BLaER1 treated with 17β-estradiol and CSF1 and Interleukin-3, amounts not matched to agents 10 nM and 100 nM (cell line): Measurements from ENCODE around the gene PRR20G.
"Not testable (repeated sequence)": the region's sequence is repeated elsewhere in the genome, so short reads cannot be mapped to it uniquely, and the experiment has no call there.

Source experiments
- H3K27ac ChIP-seq, 11 experiments: shearing (Covaris generic); formaldehyde crosslinking; 2 replicates each; pipeline ENCODE4 v1.8.1; 2022
- H3K27me3 ChIP-seq, 11 experiments: shearing (Covaris generic); formaldehyde crosslinking; 2 replicates each; pipeline ENCODE4 v1.8.1; 2022
- H3K36me3 ChIP-seq, 11 experiments: shearing (Covaris generic); formaldehyde crosslinking; 2 replicates each; pipeline ENCODE4 v1.8.1; 2022
- H3K4me1 ChIP-seq, 10 experiments: shearing (Covaris generic); formaldehyde crosslinking; 2 replicates each; pipeline ENCODE4 v1.8.1; 2022
- H3K4me2 ChIP-seq, 11 experiments: shearing (Covaris generic); formaldehyde crosslinking; 2 replicates each; pipeline ENCODE4 v1.8.1; 2022
- H3K4me3 ChIP-seq, 10 experiments: shearing (Covaris generic); formaldehyde crosslinking; 2 replicates each; pipeline ENCODE4 v1.8.1; 2022
- H3K9ac ChIP-seq, 11 experiments: shearing (Covaris generic); formaldehyde crosslinking; 2 replicates each; pipeline ENCODE4 v1.8.1; 2022
- H3K9me3 ChIP-seq, 11 experiments: shearing (Covaris generic); formaldehyde crosslinking; replicated peaks in 1 of 11; 2 replicates each; pipeline ENCODE4 v1.8.1; 2022
- H4K20me1 ChIP-seq, 11 experiments: shearing (Covaris generic); formaldehyde crosslinking; 2 replicates each; pipeline ENCODE4 v1.8.1; 2022
- Cebpa-rat ChIP-seq, 11 experiments: shearing (Covaris generic); IDR thresholded peaks; 2 replicates each; pipeline ENCODE4 v1.8.1; 2022

PRR20G gene

DNA sequence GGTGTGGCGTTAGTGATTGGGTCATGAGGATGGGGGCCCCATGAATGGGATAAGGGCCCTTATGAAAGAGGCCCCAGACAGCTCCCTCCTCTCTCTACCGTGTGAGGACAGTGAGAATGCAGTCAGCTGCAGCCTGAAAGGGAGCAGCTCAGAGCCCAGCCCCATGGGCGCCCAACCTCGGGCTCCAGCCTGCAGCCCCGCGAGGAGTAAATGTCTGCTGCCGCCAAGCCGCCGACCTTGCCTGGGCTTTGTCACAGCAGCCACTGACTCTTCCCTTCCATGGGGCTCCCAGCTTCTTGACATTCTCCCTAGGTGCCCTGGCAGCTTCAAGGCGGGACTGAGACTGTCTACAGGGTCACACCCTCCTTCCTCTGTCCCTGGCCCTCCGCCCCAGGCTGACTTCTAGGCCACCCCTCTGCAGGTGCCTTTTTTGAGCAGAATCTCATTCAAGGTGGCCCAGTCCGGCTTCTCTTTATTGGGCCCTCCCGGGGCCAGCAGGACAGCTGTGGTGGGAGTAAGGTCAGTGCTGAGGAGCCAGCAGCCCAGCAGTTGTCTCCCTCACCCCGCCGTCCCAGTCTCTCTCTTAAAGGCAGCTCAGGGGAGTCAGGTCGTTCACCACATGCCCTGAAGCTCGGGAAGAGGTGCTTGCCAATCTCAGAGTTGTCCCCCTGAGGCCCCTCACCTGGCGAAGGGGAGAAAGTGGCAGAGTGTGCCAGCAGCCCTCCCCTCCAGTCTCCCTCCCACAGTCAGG, 18.7 kb upstream of the PRR20G start:
- Histone ChIP-seq H3K9me3 (peaks cover 0 to 12% (median 4%) of the 10 kb centered on the region in 11 experiments; a peak in 5 of 22 replicates), H3K4me2 (peak overlapping the region; percentile 5 to 93 (median 66); a peak in 17 of 22 replicates), H3K4me1 (peaks cover 8 to 49% (median 19%) of the 10 kb centered on the region in 10 experiments; a peak in 19 of 20 replicates), H3K27ac (peak overlapping the region in 8 of 11 experiments; percentile 0 to 73 (median 40); a peak in 9 of 22 replicates), H3K9ac (peak overlapping the region in 2 of 11 experiments; percentile 20 to 59; a peak in 4 of 22 replicates), H3K27me3 (no peaks in the 10 kb centered on the region), H4K20me1 (no peaks in the 10 kb centered on the region), H3K36me3 (no peaks in the 10 kb centered on the region), H3K4me3 (0 out of 20 replicates have a peak overlapping the region, but pooled peaks of 1 of the 10 experiments have one; percentile 24)
- TF ChIP-seq Cebpa-rat (IDR thresholded peaks at IDR 0.05) = no peak

DNA sequence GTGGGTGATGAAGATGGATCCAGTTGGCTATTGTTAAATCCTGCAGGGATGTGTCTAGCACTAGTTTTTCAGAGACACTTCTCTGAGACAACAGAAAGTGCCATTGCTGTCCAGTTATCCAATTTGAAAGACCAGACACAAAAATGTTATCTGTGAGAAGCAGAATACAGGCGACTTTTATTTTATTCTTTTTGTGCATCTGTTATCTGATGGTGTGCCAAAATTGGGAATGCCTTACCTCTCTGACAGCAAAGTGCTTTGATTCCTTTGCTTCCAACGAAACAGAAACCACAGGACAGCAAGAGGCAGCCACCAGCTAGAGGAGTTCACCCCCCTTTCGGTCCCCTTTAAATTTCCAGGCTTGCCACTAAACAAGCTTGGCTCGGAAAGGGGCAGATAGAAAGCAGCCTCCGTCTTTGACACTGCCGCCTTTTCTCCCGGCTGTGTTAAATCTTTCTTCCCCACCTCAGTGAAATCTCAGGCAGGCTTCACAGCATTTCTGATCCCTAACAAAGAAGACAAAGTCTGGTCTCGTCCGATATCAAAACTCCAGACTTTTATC, 17.7 kb upstream of the PRR20G start:
- Histone ChIP-seq H3K36me3 (no peaks in the 10 kb centered on the region), H4K20me1 (no peaks in the 10 kb centered on the region), H3K4me1 (peaks cover 8 to 58% (median 19%) of the 10 kb centered on the region in 10 experiments; a peak in 19 of 20 replicates), H3K9ac (no peak overlapping the region), H3K4me2 (peak overlapping the region in 3 of 11 experiments; percentile 81 to 93 (median 82); a peak in 6 of 22 replicates), H3K27me3 (no peaks in the 10 kb centered on the region), H3K9me3 (peaks cover 0 to 12% (median 4%) of the 10 kb centered on the region in 11 experiments; a peak in 5 of 22 replicates), H3K27ac (peak overlapping the region in 1 of 11 experiments; percentile 73; a peak in 1 of 22 replicates), H3K4me3 (no peak overlapping the region)
- TF ChIP-seq Cebpa-rat (IDR thresholded peaks at IDR 0.05) = no peak

DNA sequence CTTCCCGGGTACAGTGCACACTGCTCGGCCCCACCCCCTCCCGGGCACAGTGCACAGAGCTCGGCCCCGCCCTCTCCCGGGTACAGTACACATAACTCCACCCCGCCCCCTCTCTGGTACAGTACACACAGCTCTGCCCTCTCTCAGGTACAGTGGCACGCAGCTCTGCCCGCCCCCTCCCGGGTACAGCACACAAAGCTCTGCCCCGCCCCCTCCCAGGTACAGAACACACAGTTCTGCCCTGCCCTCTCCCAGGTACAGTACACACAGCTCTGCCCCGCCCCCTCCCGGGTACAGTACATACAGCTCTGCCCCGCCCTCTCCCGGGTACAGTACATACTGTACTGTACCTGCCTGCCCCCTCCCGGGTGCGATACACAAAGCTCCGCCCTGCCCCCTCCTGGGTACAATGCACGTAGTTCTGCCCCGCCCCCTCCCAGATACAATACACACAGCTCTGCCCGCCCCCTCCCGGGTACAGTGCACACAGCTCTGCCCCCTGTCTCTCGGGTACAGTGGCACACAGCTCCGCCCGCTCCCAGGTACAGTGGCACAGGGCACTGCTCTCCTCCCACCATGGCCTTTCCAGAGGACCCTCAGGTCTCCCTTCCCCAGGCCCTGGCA, 16.4 kb upstream of the PRR20G start:
- Histone ChIP-seq H3K4me3 (no peak overlapping the region), H3K4me2 (peak overlapping the region in 3 of 11 experiments; percentile 10 to 81 (median 42); a peak in 3 of 22 replicates), H3K9ac (no peak overlapping the region), H3K36me3 (no peaks in the 10 kb centered on the region), H4K20me1 (no peaks in the 10 kb centered on the region), H3K4me1 (peaks cover 8 to 69% (median 21%) of the 10 kb centered on the region in 10 experiments; a peak in 19 of 20 replicates), H3K9me3 (peaks cover 0 to 9% (median 4%) of the 10 kb centered on the region in 11 experiments; a peak in 5 of 22 replicates), H3K27me3 (no peaks in the 10 kb centered on the region), H3K27ac (no peak overlapping the region)
- TF ChIP-seq Cebpa-rat (IDR thresholded peaks at IDR 0.05) = no peak

DNA sequence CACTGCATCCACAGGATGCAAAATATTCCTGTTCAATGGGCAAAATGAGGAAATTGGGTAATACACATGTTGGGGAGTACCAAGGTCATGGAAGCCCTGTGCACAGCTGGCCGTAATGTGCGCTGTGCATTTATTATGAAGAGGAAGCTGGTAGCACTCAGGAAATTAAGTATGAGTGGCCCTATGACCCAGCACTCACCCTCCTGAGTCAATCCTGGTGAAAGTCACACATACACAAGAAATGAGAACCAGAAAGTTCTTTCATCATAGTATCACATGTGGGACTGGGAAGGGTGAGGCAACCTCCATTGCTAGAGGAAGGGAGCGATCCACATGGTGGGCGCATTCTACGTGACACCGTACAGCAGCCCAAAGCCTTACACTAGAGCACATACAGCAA, 11.4 kb upstream of the PRR20G start:
- TF ChIP-seq Cebpa-rat (IDR thresholded peaks at IDR 0.05) = peak in 4 of 11 experiments; percentile 23 to 53 (median 52); a peak in 3 of 22 replicates

DNA sequence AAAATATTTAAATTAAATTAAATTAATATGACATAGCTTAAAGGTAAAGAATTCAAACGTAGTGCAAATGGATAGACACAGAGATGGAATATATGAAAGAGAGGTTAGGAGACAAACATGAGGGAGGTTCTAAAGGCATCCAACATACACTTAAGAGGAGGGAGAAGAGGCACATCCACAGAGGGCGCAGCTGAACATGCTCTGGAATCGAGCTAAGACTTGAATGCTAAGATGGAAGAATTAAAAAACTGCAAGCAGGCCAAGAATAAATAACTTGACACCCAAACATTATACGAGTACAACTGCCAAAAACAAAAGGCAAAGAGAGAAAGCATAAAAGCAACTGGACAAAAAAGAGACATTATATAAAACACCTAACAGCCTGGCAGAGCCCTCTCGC, 9.1 kb upstream of the PRR20G start:
- H3K9me3 ChIP-seq = peaks cover 0 to 4% (median 0%) of the 10 kb centered on the region in 11 experiments; a peak in 1 of 22 replicates
- no peak overlapping the region for H3K27ac ChIP-seq
- no peaks in the 10 kb centered on the region for H4K20me1 ChIP-seq
- no peaks in the 10 kb centered on the region for H3K27me3 ChIP-seq
- H3K9ac ChIP-seq = no peak overlapping the region
- no peaks in the 10 kb centered on the region for H3K36me3 ChIP-seq
- H3K4me3 ChIP-seq = no peak overlapping the region
- peaks cover 0 to 56% (median 6%) of the 10 kb centered on the region in 10 experiments; a peak in 9 of 20 replicates for H3K4me1 ChIP-seq
- peak overlapping the region in 2 of 11 experiments; percentile 14 to 83; a peak in 2 of 22 replicates for H3K4me2 ChIP-seq
- no peak for TF ChIP-seq Cebpa-rat (IDR thresholded peaks at IDR 0.05)

More for the DNA sequence above, 11.4 kb upstream of the PRR20G start:
- Histone ChIP-seq H3K9me3 (no peaks in the 10 kb centered on the region), H3K9ac (peak overlapping the region in 2 of 11 experiments; percentile 31 to 34; a peak in 3 of 22 replicates), H3K36me3 (no peaks in the 10 kb centered on the region), H3K27ac (peak overlapping the region in 4 of 11 experiments; percentile 60 to 78 (median 68); a peak in 8 of 22 replicates), H3K4me3 (no peak overlapping the region), H4K20me1 (no peaks in the 10 kb centered on the region), H3K4me2 (peak overlapping the region in 6 of 11 experiments; percentile 6 to 86 (median 55); a peak in 10 of 22 replicates), H3K4me1 (peaks cover 0 to 56% (median 6%) of the 10 kb centered on the region in 10 experiments; a peak in 9 of 20 replicates), H3K27me3 (no peaks in the 10 kb centered on the region)

DNA sequence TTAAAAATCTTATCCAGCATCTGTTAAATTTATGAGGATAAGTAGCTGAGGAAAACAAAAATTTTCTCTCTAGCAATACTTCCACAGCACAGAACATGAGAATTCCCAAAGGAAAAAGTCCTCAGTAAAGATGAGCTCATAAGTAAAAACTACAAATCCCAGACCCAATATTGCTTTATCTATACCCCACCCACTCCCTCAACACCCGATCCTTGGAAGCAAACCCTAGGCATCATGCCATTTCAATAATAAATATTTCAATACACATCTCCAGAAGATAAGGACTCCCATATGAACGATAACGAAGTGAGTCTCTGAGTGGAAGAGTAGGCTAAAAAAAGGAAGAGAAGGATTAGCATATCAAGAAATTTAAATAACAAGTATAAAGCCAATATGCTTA, 8.3 kb upstream of the PRR20G start:
- Histone ChIP-seq H3K9me3 (peaks cover 0 to 10% (median 0%) of the 10 kb centered on the region in 11 experiments; a peak in 4 of 22 replicates), H3K4me3 (no peak overlapping the region), H3K27ac (no peak overlapping the region), H3K4me1 (peaks cover 0 to 52% (median 6%) of the 10 kb centered on the region in 10 experiments; a peak in 9 of 20 replicates), H4K20me1 (no peaks in the 10 kb centered on the region), H3K9ac (no peak overlapping the region), H3K27me3 (no peaks in the 10 kb centered on the region), H3K4me2 (peak overlapping the region in 1 of 11 experiments; percentile 36; a peak in 3 of 22 replicates), H3K36me3 (no peaks in the 10 kb centered on the region)
- no peak for TF ChIP-seq Cebpa-rat (IDR thresholded peaks at IDR 0.05)

DNA sequence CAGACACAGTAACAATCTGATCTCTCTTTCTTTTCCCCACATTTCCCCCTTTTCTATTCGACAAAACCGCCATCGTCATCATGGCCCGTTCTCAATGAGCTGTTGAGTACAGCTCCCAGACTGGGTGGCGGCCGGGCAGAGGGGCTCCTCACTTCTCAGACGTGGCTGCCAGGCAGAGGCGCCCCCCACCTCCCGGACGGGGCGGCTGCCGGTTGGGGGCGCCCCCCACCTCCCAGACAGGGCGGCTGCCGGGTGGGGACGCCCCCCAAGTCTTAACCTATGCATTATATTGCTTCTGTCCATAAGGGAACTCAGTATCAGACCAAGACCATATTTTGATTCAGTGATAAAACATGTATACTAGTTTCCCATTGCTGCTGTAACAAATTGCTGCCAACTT, 5.8 kb upstream of the PRR20G start:
- H3K4me2 ChIP-seq, H3K27me3 ChIP-seq, H3K9ac ChIP-seq, H3K27ac ChIP-seq, H4K20me1 ChIP-seq, H3K4me3 ChIP-seq, H3K36me3 ChIP-seq: not testable (repeated sequence)
- Histone ChIP-seq H3K4me1 (peaks cover 0 to 29% (median under 1%) of the 10 kb centered on the region in 10 experiments; a peak in 8 of 20 replicates), H3K9me3 (peaks cover 0 to 20% (median 0%) of the 10 kb centered on the region in 11 experiments; a peak in 5 of 22 replicates)

DNA sequence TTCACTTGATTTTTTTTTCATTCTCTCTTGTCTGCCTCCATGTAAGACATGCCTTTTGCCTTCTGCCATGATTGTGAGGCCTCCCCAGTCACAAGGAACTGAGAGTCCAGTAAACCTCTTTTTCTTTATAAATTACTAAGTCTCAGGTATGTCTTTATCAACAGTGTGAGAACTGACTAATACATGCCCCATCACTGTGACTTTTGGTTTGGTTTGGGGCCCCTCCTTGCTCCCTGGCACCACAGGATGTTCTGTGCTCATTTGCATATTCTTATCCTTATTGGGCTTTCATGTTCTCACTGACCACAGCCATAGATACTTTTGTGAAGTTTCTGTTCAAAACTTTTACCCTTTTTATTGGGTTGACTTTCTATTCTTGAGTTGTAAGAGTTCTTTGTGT, 3.8 kb upstream of the PRR20G start:
- H3K4me1 ChIP-seq = peaks cover 0 to 17% (median 3%) of the 10 kb centered on the region in 10 experiments; a peak in 12 of 20 replicates
- no peak overlapping the region for H3K4me2 ChIP-seq
- H3K36me3 ChIP-seq = no peaks in the 10 kb centered on the region
- no peak overlapping the region for H3K4me3 ChIP-seq
- no peak for TF ChIP-seq Cebpa-rat (IDR thresholded peaks at IDR 0.05)
- H4K20me1 ChIP-seq = no peaks in the 10 kb centered on the region
- no peaks in the 10 kb centered on the region for H3K27me3 ChIP-seq
- H3K27ac ChIP-seq = no peak overlapping the region
- no peak overlapping the region for H3K9ac ChIP-seq
- H3K9me3 ChIP-seq = peaks cover 0 to 20% (median 10%) of the 10 kb centered on the region in 11 experiments; a peak in 12 of 22 replicates
